Activated T-cell treated with anti-CD3 and anti-CD28 coated beads, Interleukin-2, amount 50 U/mL, for 24 hours (primary cell): ENCODE data around the gene ASCC2.
A peak's percentile ranks its signal among the peaks of the same experiment; 100 is the strongest.

Source experiments
- DNase-seq: peaks from one replicate; pipeline ENCODE4 v3.0.0-alpha.2; 2020
- H3K27ac Mint-ChIP-seq: 2 replicates; pipeline ENCODE4 v1.8.0; 2020; ENCODE audit warnings: mild to moderate bottlenecking, mixed read lengths
- H3K27me3 Mint-ChIP-seq: 2 replicates; pipeline ENCODE4 v1.8.0; 2020; ENCODE audit warnings: mixed read lengths
- H3K36me3 Mint-ChIP-seq: 2 replicates; pipeline ENCODE4 v1.8.0; 2020; ENCODE audit warnings: low read depth, mixed read lengths
- H3K4me1 Mint-ChIP-seq: 2 replicates; pipeline ENCODE4 v1.8.0; 2020; ENCODE audit warnings: low read depth, mixed read lengths
- H3K4me3 Mint-ChIP-seq: 2 replicates; pipeline ENCODE4 v1.8.0; 2020; ENCODE audit warnings: mild to moderate bottlenecking, moderate library complexity, mixed read lengths
- H3K9me3 Mint-ChIP-seq: 2 replicates; pipeline ENCODE4 v1.8.0; 2020; ENCODE audit warnings: mixed read lengths

The ASCC2 gene

DNA sequence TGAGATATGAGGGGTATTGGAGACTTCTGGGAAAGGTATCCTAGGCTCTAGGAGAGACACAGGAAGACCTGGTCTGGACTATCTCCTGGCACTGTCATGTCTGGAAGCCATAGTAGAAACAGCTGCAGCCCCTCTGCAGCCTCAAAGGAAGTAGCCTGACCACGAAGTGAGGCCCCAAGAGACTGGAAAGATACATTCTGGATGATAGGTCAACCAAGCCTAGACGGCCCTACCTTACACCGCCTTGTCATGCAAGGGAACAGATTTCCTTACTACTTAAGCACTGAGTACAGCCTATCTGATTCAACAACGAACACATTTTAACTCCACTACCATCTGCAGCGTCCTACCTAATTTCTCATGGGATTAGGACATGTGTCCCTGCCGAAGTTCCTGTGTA lies 39.8 kb downstream of the ASCC2 start:
- Mint-ChIP-seq H3K36me3 (peaks cover 82% of the 10 kb centered on the region), H3K27ac (peak overlapping the region; percentile 60), H3K4me3 (no peak overlapping the region)

DNA sequence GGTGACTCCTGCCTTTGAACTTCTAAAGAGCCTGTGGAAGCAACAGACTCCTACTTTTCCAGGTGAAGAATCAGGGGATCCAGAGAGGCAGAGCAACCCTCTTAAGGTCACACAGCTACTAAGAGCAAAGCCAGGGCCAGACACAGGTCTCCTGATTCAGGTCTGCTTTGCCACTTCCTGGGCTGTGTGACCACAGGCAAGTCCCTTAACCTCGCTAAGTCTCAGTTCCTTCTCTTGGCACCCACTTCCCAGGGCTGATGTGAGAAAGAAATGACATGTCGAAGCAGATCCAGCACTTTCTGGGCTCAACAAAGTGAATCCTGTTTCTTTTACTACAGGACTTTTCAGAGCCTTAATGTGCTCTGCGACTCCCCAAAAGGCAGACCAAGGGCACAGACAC lies 40.7 kb downstream of the ASCC2 start:
- H3K4me1 Mint-ChIP-seq = no peaks in the 10 kb centered on the region
- no peak for DNase-seq
- H3K9me3 Mint-ChIP-seq = no peaks in the 10 kb centered on the region
- H3K36me3 Mint-ChIP-seq = peaks cover 88% of the 10 kb centered on the region
- no peak overlapping the region for H3K27ac Mint-ChIP-seq
- no peaks in the 10 kb centered on the region for H3K27me3 Mint-ChIP-seq
- no peak overlapping the region for H3K4me3 Mint-ChIP-seq

More for the DNA sequence above, 39.8 kb downstream of the ASCC2 start:
- H3K9me3 Mint-ChIP-seq = no peaks in the 10 kb centered on the region
- no peaks in the 10 kb centered on the region for H3K27me3 Mint-ChIP-seq
- no peak for DNase-seq
- H3K4me1 Mint-ChIP-seq = no peaks in the 10 kb centered on the region

DNA sequence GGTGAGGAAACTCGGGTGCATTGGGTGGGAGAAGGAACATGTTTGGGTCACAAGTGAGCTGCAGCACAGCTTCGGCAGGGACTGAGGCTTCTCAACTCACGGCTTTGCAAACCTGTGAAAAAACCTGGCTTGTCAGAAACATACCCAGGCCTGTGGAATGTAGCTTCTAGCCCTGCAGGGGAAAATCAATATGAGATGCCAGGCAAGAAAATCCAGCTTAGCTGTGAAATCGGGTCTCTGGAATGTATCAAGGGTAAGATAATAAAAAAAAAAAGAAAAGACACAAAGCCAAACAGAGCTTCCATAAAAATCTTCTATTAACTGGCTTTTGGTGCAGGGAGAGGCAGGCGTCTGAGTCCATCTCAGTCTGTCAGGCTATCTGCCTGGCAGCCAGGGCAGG lies 42.4 kb downstream of the ASCC2 start:
- DNase-seq = no peak
- Mint-ChIP-seq H3K27ac (no peak overlapping the region), H3K4me1 (no peaks in the 10 kb centered on the region)

GRCh38 chr22:29793396-29793795 lies 44.7 kb downstream of the ASCC2 start:
- Mint-ChIP-seq H3K27me3 (no peaks in the 10 kb centered on the region), H3K4me3 (no peak overlapping the region), H3K4me1 (no peaks in the 10 kb centered on the region), H3K36me3 (peaks cover 88% of the 10 kb centered on the region), H3K9me3 (no peaks in the 10 kb centered on the region), H3K27ac (no peak overlapping the region)
- no peak for DNase-seq

More for the DNA sequence above, 42.4 kb downstream of the ASCC2 start:
- H3K9me3 Mint-ChIP-seq = no peaks in the 10 kb centered on the region
- H3K36me3 Mint-ChIP-seq = peaks cover 87% of the 10 kb centered on the region
- no peaks in the 10 kb centered on the region for H3K27me3 Mint-ChIP-seq
- no peak overlapping the region for H3K4me3 Mint-ChIP-seq

GRCh38 chr22:29790061-29790460 lies 48.0 kb downstream of the ASCC2 start:
- DNase-seq = no peak
- H3K4me3 Mint-ChIP-seq = no peak overlapping the region
- H3K27me3 Mint-ChIP-seq = no peaks in the 10 kb centered on the region
- peaks cover 76% of the 10 kb centered on the region for H3K36me3 Mint-ChIP-seq
- no peaks in the 10 kb centered on the region for H3K9me3 Mint-ChIP-seq
- H3K4me1 Mint-ChIP-seq = no peaks in the 10 kb centered on the region
- no peak overlapping the region for H3K27ac Mint-ChIP-seq

- Mint-ChIP-seq H3K4me3 (no peak overlapping the region), H3K27ac (no peak overlapping the region), H3K27me3 (no peaks in the 10 kb centered on the region), H3K36me3 (peaks cover 67% of the 10 kb centered on the region), H3K9me3 (no peaks in the 10 kb centered on the region), H3K4me1 (no peaks in the 10 kb centered on the region)
- DNase-seq = no peak
Measured at GRCh38 chr22:29788339-29789279, 49.5 kb downstream of the ASCC2 start.

DNA sequence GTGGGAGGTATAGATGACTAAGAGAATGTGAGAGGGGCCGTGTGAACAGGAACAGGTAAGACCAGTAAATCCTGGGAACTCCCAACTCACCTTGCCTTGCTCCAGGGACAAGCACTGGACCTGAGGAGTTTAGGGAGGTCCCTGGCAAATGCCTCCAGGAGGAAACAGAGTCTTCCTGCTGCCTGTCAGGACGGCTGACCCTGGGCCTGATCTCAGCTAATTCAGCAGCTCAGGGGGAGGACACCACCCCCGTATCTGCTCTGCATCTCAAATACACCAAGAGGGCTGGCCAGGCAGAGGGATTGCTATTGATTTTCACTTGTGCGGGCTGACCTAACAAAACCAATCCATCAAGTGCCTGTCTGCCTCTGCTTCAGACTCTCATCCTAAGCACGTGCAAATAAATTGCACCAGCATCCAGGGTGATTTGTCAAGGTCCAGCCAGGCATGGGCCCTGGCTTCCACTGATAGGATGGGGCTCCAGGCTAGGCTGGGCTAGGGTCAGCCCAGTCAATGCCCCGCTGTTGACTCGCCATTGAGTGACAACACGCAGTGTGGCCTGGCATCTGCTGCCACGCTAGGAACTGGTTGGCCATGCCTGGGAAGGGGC lies 50.6 kb downstream of the ASCC2 start:
- no peaks in the 10 kb centered on the region for H3K27me3 Mint-ChIP-seq
- H3K4me1 Mint-ChIP-seq = no peaks in the 10 kb centered on the region
- H3K9me3 Mint-ChIP-seq = no peaks in the 10 kb centered on the region
- no peak for DNase-seq
- H3K4me3 Mint-ChIP-seq = no peak overlapping the region
- peaks cover 56% of the 10 kb centered on the region for H3K36me3 Mint-ChIP-seq
- H3K27ac Mint-ChIP-seq = peak overlapping the region; percentile 9

GRCh38 chr22:29786031-29786430 lies 52.0 kb downstream of the ASCC2 start:
- Mint-ChIP-seq H3K27ac (peak overlapping the region; percentile 35), H3K27me3 (no peaks in the 10 kb centered on the region)

DNA sequence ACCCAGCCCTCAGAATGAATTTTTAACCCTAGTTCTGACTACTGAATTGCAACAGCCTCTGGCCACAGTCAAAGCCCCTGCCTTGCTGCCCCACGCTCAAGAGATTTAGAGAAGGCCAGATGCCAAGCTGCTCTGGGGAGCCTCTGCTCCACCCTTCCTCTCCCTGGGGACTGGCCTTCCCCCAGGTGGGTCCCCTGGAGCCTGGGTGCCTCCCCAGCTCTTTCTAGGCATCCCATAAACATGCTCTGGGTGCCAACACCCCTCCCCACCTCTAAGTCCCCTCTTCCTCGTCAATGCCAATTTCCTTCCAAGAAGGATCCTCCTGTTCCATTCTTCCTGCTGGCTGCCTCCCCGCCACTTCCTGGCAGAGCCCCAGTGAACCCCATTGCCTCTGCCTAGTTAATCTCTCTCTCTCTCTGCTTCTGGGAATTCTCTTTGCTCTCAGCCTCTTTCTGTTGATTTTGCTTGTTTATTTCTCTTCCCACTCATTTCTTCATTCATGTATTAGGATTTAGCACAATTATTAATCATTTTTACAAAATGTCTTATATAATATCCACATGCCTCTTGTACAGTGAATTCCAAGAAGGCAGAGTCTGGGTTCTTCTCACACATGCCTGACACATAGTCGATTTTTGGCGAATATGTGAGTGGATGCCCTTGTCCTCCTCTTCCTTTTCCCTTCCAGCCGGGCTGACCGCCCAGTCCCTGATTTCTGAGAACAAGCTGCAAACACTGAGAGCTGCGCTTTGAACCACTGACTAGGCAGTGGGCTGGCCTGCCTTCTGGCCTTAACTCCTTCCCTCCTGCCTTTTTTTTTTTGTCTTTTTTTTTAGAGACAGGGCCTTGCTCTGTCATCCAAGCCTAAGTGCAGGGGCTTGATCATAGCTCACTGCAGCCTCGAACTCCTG lies 53.4 kb downstream of the ASCC2 start:
- no peak overlapping the region for H3K4me3 Mint-ChIP-seq
- peaks cover 29% of the 10 kb centered on the region for H3K36me3 Mint-ChIP-seq
- H3K27ac Mint-ChIP-seq = no peak overlapping the region
- no peak for DNase-seq
- H3K9me3 Mint-ChIP-seq = no peaks in the 10 kb centered on the region
- H3K27me3 Mint-ChIP-seq = no peaks in the 10 kb centered on the region
- H3K4me1 Mint-ChIP-seq = no peaks in the 10 kb centered on the region

More at GRCh38 chr22:29786031-29786430, 52.0 kb downstream of the ASCC2 start:
- DNase-seq = no peak
- peaks cover 43% of the 10 kb centered on the region for H3K36me3 Mint-ChIP-seq
- no peaks in the 10 kb centered on the region for H3K4me1 Mint-ChIP-seq
- H3K9me3 Mint-ChIP-seq = no peaks in the 10 kb centered on the region
- H3K4me3 Mint-ChIP-seq = no peak overlapping the region

DNA sequence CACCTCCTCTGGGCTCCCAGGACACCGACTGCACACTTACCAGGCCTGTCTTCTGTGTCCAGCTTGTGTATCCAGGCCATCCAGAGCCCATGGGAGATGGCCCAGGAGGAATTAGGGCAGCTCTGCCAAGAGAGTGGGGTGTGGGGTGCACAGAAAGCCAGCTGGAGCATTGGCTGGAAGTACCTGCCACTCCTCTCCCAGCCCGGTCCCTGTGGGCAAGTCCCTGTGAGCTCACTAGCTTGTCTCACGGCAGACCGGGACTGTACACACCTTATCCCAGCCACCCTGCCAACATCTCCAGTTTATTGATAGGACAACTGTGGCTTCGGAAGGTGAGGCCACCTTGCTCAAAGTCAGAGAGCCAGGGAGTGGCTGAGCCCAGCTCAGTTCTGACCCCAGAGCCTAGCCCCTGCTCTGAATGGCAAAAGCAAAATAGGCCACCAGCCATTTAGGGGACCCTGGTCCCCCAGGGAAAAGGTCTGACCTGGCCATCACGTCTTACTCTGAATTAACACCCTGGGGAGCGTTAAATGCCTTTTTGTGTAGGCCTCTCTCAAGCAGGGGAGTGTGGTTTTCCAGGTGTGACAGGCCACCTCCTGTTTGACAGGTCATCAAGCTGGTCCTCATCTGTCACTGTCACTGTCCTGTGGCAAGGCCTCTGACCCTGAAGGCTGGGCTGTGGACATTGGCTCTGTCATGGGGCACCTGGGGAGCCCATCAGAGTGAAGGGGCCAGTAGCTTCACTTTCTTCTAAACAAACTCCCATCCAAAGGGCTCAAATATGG lies 55.8 kb downstream of the ASCC2 start:
- Mint-ChIP-seq H3K4me1 (no peaks in the 10 kb centered on the region), H3K9me3 (no peaks in the 10 kb centered on the region), H3K36me3 (peaks cover 5% of the 10 kb centered on the region), H3K27me3 (no peaks in the 10 kb centered on the region), H3K4me3 (no peak overlapping the region), H3K27ac (no peak overlapping the region)
- DNase-seq = no peak

- Mint-ChIP-seq H3K4me1 (no peaks in the 10 kb centered on the region), H3K36me3 (no peaks in the 10 kb centered on the region), H3K4me3 (no peak overlapping the region), H3K9me3 (no peaks in the 10 kb centered on the region), H3K27me3 (no peaks in the 10 kb centered on the region), H3K27ac (no peak overlapping the region)
- DNase-seq = no peak
Measured at GRCh38 chr22:29780748-29781676, 57.1 kb downstream of the ASCC2 start.

DNA sequence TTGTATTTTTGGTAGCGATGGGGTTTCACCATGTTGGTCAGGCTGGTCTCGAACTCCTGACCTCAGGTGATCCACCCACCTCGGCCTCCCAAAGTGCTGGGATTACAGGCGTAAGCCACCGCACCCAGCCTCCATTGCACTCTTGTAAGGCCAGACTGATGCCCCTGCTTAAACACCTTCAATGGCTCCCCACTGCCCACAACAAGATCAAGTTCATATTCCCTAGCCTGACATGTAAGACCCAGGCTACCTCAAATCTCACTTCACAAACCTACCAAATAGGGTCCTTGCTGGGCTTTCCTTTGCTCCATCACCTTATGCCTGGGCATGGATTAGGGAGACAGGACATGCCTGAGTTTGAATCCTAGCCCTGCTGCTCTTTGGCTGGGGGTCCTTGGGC lies 57.9 kb downstream of the ASCC2 start:
- no peaks in the 10 kb centered on the region for H3K9me3 Mint-ChIP-seq
- no peaks in the 10 kb centered on the region for H3K27me3 Mint-ChIP-seq
- H3K4me3 Mint-ChIP-seq = no peak overlapping the region
- no peaks in the 10 kb centered on the region for H3K36me3 Mint-ChIP-seq
- H3K4me1 Mint-ChIP-seq = no peaks in the 10 kb centered on the region
- no peak for DNase-seq
- no peak overlapping the region for H3K27ac Mint-ChIP-seq

- H3K4me1 Mint-ChIP-seq = peaks cover 18% of the 10 kb centered on the region
- no peaks in the 10 kb centered on the region for H3K27me3 Mint-ChIP-seq
- no peaks in the 10 kb centered on the region for H3K9me3 Mint-ChIP-seq
- DNase-seq = no peak
- peaks cover 32% of the 10 kb centered on the region for H3K36me3 Mint-ChIP-seq
- no peak overlapping the region for H3K4me3 Mint-ChIP-seq
- H3K27ac Mint-ChIP-seq = peak overlapping the region; percentile 47
Measured at GRCh38 chr22:29773233-29773632, 64.8 kb downstream of the ASCC2 start.
